NCI-H2029 (cell line): ENCODE results near the gene CCL2.

Experiments
- DNase-seq: peaks from one replicate; lab custom pipeline; 2025; lab: John Stamatoyannopoulos, UW

The CCL2 gene

DNA sequence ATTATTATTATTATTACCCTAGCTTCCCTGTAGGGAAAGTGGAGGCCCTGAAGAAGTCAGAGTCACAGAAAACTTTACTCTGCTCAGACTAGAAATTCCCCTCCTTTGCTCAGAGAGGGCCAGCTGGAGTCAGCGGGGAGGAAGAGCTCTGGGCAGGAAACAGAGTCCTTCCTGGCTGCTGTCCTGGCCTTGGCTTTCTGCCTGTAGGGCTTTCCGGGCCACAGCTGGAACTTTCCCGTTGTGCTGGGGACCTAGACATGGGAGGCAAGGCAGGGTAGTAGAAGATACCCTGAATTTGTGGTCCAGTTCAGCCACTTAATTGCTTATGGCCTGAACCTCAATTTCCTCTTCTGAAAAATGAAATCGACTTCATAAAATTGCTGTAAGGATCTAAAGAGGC is 14.0 kb upstream of the CCL2 start:
- no peak for DNase-seq

DNA sequence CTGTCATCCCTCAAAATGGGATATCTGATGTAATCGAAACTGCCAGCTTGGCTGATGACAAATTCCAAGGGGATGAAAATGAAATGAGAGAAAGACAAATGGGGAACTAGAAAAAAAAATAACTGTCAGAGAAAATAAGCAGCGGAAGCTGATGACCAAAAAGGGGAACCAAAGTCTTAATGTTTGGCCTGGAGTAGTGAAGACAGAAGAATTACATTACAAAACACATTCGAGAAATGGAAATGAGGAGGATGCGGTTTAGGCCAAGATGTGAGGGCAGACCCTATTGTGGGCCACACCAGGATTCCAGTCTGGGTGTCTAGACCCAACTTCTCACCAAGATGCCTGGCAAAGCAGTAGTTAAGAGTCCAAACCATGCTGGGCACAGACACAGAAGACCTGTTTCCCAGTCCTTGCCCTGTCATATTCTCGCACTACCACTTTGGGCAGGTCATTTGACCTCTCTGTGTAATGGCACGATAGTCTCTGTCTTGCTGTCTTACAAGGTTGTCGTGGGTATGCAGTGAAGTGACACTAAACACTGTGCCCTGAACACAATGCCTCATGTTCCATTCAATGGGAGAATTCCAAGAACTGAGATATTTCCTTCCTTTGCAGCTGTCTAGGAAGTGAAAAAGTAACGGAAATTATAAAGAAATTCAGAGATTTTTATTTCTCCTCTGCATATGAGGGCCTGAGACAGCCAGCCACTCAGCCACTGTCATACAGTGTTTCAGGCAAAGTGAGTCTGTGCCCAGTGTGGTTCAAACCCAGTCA is 12.3 kb upstream of the CCL2 start:
- DNase-seq: no peak

DNA sequence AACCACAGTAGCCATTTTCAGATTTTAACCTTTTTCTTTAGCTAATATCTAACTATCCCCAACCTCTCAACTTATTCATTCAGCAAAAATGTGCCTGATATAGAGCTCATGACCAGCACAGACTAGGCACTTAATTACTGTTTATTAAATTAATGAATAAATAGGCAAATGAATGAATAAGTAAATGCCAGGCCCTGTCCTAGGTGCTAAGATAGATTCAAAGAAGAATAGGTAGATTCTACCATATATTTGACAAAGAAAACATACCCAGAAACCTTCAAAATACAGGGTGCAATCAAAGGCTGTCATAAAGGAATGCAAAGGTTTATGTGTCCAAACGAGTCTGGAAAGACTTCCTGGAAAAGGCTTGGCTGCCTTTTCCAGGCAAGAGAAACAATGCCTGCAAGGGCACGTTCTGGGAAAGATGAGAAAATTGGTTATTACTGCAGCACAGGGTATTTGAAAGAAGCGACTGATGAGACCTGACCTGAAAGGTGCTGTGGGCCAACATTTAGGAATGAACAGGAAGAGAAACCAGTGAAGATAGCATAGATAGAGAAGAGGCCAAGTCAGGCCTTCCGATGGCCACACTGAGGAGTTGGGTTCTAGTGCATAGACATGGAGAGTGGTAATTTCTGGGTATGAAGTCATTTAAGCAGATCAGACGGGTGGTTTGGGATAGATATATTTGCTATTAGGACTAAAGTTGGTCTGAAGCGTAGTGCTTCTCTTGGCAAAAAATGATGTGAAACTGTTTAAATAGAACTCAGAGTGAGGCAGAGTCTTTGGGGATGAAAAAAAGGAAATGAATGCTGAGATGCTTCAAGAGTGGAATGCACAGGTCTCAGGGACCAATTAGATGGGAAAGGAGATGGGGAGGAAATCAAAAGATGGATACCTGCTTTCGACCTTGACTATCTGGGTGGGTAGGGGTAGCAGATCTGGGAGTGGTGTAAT is 11.4 kb upstream of the CCL2 start:
- no peak for DNase-seq

DNA sequence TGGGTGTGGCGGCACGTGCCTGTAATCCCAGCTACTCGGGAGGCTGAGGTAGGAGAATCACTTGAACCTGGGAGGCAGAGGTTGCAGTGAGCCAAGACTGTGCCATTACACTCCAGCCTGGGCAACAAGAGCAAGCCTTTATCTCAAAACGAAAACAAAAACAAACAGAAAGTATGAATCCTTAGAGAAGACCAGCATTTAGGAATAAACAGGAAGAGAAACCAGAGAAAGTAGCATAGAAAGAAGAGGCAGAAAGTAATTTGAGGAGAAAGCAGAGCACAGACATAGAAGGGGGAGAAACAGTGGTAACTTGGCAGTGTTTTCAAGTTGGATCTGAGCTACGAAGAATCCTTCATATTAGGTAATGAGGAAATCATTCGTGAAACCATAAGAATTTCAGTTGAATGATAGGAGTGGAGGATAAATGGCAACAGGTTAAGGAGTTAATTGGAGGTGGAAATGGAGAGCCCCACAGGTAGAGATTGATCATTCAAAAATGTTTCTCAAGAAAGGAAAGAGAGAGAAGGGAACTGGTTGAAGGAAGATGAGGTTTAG is 9.7 kb upstream of the CCL2 start:
- DNase-seq: no peak

DNA sequence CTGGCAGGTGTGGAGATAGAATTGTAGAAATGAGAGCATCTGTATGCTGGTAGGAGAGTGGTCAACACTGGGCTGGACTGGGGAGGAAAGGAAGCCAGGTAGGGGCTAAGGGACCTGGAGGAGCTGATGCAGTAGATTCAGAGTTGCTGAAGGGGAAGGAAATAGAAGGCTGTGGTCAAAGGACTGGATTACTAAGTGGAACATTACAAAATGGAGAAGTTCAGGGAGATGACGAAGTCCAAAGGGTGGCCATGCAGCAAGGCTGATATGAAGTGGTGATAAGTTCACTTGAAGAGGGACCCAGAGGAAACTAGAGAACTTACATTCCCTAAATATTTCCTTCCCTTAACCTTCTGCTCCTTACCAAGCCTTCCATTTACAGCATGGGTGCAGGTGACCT is 8.6 kb upstream of the CCL2 start:
- DNase-seq: no peak

DNA sequence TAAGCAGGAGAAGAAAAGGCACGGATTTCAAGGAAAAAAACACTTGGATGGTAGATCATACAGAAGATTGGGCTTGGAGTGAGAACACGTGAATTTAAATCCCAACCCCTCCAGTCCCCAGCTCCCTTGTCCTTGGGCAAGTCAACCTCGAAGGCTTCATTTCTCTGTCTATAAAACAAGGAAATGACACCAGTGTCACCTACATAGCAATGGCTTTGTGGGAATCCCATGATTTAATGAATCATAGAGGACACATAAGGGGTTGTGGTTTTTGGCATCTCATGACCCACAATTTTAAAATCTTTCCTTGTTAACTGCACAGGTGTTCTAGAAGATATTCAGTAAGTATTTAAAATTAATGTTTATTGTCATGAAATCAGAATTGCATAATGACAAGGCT is 8.2 kb upstream of the CCL2 start:
- no peak for DNase-seq

DNA sequence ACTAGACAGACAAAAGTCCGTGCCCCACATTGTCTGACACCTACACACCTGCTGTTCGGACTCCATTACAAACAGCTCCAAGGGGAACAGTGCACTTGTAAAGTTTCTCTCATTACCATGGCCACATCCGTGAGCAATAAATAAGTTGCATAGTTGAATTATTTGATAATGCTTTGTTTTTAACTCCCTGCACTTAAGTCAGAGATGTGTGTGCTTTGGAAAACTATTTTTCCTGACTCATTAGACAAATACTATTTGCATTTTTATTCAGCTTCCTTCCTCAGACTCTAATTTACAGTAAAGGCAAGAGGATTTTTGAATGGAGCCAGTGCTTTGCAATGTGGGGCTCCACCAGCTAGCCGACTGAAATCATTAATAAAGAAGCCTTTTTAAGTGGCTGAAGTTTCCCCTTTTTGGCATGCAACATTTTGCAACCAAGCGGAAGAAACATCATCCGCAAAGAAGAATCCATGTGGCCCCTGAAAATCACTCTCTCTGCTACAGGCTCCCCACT is 6.5 kb upstream of the CCL2 start:
- DNase-seq: no peak

DNA sequence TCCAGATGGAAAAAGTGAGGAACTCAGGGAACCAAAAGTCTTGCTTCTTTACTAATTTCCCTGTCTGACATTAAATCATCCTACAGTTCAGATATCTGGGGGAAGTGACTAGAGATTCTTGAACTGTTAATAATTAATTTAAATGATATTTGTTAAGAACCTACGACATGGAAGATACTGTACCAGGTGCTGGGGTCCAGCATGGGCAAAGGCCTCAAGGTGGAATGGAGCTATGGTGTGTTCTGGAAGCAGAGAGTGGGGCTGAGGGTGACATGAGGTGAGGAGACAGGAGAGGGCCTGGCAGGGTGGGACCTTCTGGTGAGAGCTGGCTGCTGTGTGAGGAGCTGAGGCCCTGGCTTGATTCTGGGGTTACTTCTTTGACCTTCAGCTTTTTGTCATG is 6.0 kb upstream of the CCL2 start:
- no peak for DNase-seq

DNA sequence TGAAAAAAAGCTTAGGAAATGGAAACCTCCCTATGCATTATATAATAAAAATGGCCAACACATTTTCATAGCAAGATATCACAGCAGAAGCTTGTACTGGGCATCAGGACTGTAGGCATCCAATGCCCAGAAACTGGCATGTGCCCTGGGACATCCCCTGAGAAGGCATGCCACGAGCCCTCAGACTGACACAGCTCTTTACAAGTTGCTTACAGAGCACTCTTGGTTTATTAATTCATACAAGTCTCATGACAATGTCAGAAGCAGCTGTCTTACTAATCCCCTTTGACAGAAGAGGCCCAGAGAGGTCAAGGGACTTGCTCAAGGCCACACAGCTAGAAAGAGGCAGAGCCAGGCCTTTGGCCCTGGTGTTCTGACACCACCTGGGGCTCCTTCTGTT is 5.6 kb upstream of the CCL2 start:
- no peak for DNase-seq

DNA sequence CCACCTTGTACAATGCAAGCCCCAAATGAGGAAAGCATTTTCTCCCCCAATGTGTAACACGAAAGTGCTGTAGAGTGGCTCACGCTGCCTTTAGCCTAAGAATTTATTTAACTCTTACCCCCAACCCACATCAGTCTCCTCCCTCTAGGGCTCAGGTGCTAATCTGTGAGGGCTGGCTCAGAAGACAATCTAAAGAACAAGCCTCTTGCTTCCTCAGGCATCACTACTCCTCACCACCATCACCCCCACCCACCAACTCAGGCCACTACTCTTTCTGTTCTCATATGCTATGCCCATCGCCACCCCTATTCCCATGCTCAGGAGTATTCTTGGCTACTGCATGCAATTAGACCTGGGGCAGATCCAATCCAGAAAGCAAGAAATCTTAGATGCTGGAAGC is 3.9 kb upstream of the CCL2 start:
- no peak for DNase-seq

DNA sequence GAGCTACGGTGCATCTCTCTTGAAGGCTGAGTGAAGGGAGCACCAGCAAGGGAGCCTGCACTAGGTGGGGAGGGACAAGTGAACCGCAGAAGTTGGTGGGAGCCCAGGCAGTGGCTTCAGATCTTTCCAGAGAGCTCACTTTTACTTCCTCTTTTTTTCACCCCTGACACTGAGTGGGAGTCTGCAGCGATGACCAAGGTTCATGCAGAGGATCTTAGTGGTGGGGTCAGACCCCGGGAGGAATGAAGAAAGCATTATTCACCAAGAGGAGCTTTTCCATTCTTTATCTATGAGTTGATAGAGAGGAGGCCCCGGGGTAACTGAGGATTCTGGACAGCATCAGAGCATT is 3.0 kb upstream of the CCL2 start:
- DNase-seq: no peak

DNA sequence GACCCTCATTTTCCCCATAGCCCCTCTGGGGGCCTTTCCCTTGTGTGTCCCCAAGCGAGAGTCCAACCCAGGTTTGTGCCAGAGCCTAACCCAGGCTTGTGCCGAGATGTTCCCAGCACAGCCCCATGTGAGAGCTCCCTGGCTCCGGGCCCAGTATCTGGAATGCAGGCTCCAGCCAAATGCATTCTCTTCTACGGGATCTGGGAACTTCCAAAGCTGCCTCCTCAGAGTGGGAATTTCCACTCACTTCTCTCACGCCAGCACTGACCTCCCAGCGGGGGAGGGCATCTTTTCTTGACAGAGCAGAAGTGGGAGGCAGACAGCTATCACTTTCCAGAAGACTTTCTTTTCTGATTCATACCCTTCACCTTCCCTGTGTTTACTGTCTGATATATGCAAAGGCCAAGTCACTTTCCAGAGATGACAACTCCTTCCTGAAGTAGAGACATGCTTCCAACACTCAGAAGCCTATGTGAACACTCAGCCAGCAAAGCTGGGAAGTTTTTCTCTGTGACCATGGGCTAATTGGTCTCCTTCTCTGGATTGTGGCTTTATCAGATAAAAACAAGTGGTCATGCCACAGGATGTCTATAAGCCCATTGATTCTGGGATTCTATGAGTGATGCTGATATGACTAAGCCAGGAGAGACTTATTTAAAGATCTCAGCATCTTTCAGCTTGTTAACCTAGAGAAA is 2.5 kb upstream of the CCL2 start:
- no peak for DNase-seq

DNA sequence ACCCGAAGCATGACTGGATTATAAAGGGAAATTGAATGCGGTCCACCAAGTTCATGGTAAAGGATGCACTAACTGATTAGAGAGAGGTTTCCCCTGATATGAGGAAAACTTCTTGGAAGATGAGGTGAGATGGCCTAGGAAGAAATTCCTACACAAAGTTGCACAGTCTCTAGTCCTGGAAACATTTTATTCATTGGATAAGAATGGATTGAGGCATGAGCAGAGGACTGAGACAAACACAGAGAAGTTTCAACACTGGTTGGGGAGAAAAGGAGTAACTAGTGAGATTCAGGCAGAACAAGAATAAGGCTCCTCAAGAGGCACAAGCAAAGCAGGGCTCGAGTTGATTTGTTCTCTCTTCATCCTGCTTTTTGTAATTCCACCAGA is 2.0 kb upstream of the CCL2 start:
- no peak for DNase-seq

DNA sequence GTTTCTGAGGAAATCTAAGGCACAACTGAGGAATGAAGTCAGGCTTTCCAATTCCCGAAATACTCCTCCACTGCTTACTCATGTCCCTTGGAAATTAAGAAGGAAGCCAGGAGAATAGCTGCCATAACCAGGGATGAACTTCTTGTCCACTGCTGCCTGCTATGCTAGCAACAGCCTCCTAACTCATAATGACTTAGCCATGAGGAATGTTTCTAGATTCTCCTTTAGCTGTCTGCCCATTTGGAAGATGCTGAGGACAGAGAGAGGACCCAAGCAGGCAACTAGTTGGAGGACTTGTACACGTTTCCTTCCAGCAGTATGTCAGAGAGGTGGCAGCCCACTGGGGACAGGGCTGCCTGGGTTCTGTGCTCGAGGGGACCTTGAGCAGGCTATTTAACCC is 939 bp upstream of the CCL2 start:
- DNase-seq: no peak

DNA sequence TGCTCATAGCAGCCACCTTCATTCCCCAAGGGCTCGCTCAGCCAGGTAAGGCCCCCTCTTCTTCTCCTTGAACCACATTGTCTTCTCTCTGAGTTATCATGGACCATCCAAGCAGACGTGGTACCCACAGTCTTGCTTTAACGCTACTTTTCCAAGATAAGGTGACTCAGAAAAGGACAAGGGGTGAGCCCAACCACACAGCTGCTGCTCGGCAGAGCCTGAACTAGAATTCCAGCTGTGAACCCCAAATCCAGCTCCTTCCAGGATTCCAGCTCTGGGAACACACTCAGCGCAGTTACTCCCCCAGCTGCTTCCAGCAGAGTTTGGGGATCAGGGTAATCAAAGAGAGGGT is 272 bp downstream of the CCL2 start:
- DNase-seq: no peak

DNA sequence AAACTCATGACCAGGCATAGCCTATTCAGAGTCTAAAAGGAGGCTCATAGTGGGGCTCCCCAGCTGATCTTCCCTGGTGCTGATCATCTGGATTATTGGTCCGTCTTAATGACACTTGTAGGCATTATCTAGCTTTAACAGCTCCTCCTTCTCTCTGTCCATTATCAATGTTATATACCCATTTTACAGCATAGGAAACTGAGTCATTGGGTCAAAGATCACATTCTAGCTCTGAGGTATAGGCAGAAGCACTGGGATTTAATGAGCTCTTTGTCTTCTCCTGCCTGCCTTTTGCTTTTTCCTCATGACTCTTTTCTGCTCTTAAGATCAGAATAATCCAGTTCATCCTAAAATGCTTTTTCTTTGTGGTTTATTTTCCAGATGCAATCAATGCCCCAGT is 756 bp downstream of the CCL2 start:
- no peak for DNase-seq

DNA sequence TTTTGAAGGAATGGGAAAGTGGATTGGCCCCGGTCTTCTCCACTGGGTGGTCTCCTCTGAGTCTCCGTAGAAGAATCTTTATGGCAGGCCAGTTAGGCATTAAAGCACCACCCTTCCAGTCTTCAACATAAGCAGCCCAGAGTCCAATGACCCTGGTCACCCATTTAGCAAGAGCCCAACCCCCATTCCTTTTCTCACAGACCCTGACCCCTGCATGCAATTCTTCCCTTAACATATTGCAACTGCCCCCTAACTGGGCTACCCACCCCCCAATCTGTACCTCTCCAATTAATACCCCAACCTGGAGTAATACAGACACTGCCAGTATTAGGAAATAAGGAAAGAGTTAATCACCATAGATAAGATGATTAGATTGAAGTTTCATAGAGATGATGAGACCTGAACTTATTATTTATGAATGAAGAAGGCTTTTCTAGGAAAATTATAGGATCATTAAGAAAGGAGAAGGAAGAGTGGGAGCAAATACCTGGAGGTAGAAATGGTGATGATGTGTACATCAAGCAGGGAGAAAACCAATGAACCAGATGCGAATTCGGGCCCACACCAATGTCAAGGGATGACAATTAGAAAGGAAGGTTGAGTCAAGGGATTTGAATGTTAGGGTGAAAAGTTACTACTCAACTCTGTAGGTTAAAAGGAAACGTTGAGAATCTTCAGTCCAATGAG is 2.4 kb downstream of the CCL2 start:
- no peak for DNase-seq

DNA sequence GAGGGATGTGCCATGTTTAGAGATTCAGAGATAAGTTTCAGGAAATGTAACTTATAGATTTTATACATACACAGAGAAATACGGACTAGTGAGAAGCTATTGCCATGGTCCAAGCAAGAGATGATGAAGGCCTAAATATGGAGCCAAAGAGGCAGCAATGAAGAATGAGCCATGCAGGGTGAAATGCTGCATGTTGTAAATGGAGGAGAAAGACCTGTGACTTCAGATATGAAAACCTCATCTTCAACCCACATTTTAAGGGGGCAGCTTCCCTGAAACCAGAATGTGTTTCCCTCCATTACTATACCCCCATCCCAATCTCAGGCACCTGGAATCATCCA is 2.9 kb downstream of the CCL2 start:
- DNase-seq: no peak

DNA sequence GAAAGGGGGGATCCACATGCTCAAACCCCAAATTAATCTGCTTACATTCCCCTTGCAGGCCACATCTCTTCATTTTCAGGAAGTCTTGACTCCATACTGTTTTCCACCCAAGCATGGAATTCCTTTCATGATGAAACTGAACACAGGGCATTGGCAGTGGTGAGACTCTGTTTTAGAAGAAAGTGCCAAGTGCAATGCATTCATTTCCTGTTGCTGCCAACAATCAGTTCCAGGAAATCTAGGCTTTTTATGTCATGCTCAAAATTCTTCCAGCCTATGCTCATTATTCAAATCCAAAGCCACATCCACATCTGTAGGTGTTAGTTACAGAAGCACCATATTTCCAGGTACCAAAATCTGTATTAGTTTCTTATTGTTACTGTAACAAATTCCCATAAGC is 4.1 kb downstream of the CCL2 start:
- DNase-seq: no peak

DNA sequence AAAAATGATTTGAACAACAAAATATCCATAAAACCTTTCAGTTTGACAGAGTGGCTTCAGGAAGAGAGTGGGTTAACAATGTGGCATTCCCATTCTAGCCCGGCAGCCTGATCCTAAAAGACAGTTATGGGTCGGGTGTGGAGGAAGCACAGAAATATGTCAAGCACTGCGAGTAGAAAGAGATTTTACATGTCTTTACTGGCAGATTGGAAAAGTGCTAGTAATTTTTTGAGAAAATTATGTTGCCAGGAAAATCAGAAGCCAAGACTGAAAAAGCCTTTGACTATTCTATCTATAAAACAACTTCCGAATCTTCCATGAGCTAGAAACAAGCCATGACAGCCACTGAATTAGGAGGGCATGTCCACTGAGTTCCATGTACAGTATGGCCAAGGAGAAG is 5.8 kb downstream of the CCL2 start:
- no peak for DNase-seq

DNA sequence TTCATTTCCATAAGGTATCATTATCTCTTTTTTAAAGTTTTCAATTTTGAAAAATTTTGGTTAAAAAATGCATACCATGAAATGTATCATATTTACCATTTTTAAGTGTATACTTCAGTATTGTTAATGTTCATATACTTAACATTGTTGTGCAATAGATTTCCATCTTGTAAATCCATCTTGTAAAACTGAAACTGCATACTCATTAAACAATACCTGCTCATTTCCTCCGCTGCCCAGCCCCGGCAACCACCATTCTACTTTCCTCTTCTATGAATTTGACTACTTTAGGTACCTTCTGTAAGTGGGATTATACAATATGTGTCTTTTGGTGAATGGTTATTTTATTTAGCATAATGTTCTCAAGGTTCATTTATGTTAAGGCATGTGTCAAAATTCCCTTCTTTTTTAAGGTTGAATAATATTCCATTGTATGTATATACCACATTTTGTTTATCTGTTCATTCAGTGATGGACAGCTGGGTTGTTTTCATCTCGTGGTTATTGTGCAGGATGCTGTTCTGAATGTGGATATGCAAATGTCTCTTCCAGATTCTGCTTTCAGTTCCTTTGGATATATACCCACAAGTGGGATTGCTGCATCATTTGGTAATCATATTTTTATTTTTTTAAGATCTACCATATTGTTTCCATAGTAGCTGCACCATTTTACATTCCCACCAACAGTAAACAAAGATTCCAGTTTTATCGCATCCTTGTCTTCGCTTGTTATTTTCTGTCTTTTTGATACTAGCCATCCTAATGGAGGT is 6.7 kb downstream of the CCL2 start:
- no peak for DNase-seq
